ENCODE results near the gene APBA2.

APBA2 gene

DNA sequence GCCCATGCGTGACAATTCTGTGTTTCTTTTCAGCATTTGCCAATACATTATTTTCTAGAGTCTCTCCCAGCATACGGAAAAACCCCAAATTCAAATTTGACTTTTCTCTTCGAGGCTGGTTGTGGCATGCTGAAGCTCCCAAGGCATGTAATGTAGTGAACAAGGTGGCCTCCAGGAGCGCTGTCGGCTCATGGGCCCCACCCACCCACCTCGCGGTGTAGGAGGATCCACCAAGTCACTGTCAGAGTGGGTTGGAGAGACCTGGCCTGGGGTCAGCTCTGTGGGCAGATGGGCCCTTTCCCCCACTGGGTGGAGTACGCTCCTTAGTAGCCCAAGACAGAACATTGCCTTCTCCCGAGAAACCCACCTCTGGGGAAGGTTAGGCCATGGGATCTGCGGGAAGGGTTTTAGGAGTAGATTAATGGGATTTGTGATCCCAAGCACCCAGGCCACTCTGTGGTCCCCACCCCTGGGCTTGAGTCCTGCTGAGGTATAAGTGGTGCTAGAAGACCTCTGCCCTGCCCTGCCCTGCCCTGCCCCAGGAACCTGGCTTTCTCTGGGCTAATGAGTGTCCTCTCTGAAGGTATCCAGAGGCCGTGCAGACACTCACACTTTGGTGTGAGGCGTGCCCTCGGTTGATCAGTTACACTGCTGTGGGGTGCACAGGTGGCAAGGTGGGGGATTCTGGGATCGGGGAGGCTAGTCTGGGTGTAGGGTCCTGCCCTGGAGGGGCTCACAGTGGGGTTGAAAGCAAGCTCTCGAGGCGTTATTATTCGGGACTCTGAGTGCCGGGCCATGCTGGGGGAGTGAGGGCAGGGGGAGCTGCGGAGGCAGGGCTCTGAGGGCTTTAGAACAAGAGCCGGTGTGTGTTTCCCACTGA, 97.9 kb downstream of the APBA2 start:
- peak; percentile 30 for DNase-seq (ENCODE audit: low read depth, low spot score)

DNA sequence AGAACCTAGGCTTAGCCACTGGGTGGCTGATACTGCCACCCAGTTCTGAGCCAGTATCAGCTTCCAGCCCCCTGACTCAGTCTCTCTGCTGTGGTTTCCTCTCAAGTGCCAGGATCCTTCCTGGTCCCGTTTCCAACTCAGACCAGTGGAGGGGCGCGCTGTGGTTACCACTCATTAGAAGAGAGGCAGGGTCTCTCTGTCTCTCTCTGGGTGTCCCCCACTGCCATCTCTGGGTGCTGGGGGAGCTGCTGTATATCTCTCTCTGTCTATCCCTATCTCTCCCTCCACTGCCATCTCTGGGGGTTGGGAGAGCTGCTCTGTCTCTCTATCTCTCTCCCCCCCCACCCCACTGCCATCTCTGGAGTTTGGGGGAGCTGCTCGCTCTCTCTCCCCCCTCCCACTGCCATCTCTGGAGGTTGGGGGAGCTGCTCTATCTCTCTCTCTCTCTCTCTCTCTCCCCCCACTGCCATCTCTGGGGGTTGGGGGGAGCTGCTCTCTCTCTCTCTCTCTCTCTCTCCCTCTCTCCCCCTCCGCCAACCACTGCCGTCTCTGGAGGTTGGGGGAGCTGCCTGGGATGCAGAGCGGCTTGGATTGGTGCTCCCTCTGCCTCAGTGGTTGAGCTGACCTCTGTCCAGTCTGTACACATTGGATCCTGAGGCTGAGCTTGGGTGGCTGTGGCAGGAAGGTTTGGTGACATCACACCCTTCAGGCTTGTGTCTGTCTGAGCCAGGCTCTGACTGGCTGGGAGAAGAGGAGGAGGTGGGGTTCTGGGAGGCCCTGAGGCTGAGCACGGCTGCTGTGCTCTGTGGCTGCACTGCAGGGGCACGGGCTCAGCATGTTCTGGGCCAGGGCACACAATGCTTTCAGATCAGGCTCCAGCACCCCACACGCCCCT, 98.9 kb downstream of the APBA2 start:
- DNase-seq (ENCODE audit: low read depth, low spot score), result peak; percentile 84

DNA sequence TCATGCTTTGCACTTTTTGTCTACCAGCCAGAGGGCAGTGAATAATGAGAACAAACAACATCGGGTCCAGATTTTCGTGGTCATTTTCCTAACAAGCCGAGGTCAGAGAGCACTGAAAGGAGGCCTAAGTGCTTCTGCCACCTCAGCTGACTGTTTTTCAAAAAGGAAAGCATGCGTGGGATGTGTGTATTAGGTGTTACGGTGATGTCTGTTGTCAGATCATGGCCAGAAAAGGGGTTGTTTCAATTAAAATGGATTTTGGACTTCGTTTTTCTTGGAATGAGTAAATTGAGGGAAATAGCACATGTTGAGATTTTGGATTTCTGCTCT, 99.5 kb downstream of the APBA2 start:
- no peak for DNase-seq (ENCODE audit: low read depth, low spot score)

DNA sequence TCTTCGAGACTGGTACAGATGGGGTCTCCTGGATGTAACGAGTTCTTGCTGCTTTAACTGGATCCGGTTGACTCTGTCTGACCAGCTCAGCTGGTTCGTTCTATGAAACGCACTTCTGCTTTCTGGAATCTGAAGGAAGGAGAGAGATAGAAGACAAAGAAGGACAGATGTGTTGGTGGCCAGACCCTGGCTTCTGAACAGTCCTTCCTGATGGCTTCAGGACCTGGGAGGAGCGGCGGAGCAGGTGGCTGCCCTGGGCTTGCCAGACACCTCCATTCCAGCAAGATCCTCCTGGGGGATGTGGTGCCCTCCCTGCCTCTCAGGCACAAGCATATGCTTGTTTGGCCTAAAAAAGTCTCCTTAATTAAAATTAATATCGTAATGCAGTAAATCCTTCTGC, 99.9 kb downstream of the APBA2 start:
- DNase-seq (ENCODE audit: low read depth, low spot score), result no peak

DNA sequence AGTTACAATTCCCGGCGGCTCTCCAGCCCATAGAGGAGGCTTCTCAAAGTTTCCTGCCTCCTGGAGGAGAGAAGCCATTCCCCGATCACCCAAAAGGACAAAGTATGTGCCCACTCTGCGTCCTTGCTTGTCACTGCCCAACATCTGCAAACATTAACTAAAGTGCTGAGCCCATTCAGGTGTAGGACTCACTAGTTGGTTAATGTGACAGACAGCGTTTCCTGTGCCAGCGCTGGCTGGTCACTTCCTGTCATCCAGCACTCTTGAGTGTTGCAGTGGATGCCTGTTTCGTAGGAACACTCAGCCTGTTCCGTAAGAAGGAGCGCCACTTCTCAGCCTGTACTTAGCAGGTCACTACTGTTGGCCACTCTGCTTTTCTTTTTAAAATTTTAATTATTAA, 100.3 kb downstream of the APBA2 start:
- no peak for DNase-seq (ENCODE audit: low read depth, low spot score)

DNA sequence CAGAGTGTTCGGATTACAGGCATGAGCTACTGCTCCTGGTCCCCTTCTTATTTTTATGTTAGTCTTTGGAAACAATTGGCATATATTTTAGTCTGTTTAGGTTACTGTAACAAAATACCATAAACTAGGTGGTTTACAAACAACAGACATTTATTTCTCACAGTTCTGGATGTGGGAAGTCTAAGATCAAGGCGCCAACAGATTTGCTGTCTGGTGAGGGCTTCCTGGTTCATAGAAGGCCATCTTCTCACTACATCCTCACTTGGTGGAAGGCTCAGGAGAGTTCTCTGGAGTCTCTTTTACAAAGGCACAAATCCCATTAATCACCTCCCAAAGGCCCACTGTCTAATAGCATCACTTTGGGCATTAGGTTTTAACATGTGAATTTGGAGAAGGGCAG, 101.0 kb downstream of the APBA2 start:
- DNase-seq (ENCODE audit: low read depth, low spot score), result no peak

DNA sequence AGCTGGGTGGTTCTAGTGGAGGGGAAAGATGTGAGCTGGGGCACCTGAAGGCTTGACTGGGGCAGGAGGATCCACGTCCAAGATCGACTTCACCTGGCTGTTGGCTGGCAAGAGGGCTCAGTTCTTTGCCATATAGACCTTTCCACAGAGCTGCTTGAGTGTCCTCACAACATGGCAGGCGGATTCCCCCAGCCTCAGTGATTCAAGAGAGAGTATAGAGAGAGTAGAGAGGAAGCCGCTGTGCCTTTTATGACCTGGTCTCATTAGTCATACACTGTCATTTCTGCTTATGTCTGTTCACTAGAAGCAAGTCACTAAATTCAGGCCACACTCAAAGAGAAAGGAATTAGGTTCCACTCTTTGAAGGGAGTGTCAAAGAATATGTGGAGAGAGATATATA, 101.6 kb downstream of the APBA2 start:
- DNase-seq (ENCODE audit: low read depth, low spot score), result no peak

DNA sequence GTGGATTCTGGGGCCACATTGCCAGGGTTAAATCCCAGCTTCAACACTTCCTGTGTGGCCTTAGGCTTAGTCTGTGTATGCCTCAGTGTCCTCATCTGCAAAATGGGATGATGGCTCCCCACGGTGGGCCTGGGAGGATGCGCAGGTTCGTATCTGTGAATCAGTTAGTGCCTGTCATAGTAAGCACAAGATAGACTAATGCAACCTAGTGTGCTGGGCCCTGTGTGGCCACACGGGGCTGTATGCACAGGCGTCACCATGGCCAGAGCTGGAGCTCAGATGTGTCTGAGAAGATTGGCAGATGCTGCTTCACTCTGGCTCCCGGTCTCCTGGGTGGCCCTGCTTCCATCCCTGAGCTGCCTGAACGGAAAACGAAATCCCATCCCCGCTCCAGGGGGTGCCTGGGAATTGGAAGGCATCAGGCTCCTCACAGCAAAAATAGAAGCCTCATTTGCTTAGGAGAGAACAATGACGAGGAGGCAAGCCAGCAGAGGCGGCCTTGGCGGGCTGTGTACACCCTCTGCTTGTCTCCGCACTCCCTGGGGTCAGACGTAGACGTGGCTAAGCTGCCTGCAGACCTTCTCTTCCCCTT, 103.6 kb downstream of the APBA2 start:
- peak; percentile 71 for DNase-seq (ENCODE audit: low read depth, low spot score)

DNA sequence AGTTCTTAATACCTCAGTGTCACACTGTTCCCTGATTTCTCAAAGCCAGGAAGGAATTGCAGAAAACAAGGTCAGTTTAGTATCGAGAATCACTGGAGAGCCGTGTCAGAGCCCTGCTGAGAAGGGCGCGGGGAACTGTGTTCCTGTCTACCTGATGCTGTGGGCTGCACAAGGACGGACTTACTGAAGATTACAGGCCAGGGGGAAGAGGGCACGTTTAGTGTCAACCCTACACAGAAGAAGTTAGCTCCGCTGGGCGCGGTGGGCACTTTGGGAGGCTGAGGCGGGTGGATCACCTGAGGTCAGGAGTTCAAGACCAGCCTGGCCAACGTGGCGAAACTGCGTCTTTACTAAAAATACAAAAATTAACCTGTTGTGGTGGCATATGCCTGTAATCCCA, 104.1 kb downstream of the APBA2 start:
- DNase-seq (ENCODE audit: low read depth, low spot score), result no peak

DNA sequence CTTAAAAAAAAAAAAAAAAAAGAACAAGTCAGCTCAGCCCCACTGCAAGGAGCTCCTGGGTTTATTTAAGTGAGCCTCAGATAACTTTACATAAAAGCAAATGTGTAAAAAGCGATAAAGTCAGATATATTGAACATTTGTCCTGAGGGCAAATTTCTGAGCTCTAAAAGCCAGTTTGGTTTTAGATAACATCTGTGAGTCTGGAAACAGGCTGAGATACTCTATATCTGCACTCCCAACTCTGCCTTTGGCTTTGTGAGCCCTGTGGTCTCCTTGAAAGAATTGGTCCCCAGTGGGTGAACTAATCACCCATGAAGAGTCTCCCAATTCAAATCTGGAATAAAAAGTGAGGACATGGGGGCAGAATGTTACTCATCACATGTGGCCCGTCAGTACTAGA, 104.6 kb downstream of the APBA2 start:
- no peak for DNase-seq (ENCODE audit: low read depth, low spot score)

DNA sequence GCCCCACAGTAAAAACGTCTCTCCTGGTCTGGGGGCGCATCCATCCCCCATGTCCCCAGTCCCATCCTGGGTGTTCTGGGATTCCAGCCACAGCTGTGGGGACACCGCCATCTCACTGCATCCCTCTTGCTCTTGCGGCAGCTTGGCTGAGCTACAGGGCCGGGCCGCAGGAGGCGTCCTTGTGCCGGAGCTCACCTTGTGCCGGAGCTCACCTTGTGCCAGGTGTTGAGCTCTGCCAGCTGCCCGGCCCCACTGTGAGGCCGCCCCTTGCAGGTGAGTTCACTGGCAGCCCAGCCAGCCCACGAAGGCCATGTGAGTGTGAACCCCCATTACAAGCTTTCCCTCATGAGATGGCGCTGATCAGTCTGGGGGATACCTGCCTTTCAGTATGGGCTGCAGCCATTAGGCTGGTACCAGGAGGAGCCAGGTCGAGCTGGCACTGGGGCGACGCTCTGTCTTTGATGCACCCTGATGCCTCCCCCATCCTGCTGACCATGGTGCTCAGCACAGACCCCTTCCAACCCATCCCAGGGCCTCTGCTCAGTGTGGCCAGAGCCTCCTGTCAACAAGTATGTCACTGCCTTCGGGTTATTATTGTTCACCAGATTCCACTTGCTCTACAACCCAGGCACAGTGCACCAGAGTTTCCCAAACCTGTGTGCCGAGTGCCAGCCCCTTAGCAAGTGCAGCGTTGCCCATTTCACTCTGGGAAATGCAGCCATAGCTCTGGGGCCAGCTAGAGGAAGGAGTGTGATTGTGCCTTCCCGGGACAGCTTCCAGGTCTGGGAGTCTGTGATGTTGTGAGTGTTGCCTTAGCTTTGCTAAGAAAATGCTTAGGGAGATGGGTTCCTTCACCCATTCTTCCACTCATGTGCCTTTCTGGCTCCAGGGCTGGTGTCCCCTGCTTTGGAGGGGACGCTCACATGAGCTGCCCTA, 105.7 kb downstream of the APBA2 start:
- DNase-seq (ENCODE audit: low read depth, low spot score), result no peak

DNA sequence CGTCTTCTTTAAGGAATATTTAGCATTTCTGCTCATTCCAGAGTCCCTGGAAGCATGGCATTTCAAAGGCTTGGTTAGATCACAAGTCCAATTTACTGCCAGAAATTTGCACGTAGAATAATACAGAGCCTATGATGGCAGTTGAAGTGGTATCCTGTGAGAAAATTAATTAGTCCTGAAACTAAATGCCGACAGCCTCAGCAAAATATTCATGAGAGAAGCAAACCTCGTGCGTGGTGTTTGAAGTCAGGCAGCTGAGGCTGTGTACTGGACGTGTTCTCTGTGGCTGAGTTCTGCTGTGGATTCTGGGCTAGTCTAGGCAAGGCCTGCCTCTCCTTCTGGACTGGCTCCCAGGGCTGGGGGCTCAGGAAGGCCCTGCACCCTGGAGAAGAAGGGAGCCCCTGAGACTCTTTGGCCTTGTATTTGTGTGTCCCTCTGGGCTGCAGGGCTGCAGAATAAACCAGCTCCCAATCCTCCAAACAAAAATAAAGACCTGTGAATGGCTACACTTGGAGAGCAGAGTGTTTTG, 106.6 kb downstream of the APBA2 start:
- no peak for DNase-seq (ENCODE audit: low read depth, low spot score)

DNA sequence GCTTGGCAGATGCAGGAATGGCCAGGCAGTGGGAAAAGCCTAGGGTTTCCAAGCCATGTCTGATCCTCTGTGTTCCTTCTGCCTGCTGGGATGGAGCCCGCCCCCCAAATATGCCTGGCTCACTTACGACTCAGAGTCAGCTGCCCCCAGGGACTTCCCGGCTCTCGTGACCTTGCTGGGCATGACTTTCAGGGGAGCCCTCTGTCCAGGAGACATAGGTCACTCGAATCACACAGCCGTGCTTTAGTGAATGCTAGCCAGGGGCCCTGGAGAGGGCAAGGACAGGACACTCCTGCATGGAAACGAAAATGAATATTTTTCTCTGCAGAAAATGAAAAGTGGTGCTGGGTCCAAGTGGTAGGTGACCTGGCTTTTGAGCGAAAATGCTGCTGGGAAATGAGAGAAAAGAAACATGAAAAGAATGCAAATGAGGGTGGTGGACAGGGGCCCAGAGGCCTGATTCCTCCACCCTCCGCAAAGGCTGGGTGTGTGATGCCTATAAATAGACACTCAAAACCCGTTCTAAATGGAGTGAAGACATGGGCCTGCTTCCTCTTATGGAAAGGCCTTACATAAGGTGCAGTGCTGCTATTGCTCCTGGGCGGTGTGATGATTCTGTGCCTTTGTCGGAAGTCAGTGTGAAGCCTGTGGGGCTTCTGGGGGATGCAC, 107.4 kb downstream of the APBA2 start:
- no peak for DNase-seq (ENCODE audit: low read depth, low spot score)

DNA sequence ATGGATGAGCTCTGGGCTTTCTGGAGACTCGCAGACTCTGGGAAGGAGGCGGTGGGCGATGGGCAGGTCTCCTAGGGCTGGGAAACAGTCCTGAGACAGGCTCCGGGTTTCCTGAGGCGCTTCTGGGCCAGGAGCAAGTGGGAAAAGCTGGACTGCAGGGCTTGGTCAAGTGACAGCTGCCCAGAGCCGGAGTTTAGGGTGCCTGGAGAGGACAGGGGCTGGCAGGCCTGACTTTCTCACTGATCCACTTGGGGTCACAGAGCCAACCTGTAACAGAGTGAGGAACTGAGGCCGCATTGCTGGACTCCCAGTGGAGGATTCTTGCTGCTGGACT, 107.9 kb downstream of the APBA2 start:
- DNase-seq (ENCODE audit: low read depth, low spot score), result no peak

DNA sequence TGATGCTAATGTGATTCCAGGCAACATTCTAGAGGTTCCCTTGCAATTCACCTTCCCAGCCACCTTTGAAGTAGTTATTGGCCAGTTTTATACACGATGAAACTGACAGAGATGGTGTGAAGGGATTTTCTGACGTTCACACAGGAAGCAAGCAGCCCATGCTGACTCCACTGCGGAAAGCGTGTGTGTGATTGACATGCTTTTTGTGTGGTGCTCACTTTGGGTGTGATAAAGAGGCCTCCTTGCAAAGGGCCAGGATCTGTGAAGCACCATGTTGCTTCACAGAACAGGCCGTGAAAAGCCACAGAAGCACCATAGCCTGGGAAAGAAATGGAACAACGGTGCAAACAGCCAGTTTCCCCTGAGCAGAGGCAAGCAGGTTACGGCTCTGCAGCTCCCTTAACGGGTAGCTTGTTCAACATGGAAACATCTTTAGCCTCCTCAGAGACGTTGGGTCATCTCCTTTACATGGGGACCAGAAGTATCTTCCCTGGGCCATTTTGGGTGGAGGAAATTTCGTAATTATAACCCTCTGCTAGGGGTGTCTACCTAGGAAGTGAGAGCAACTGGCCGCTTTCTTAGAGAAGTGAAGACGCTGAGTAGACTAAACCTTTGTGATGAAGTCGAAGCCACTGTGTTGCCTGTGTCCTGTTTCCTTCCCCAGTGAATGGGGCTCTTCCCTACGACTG, 108.5 kb downstream of the APBA2 start:
- no peak for DNase-seq (ENCODE audit: low read depth, low spot score)

DNA sequence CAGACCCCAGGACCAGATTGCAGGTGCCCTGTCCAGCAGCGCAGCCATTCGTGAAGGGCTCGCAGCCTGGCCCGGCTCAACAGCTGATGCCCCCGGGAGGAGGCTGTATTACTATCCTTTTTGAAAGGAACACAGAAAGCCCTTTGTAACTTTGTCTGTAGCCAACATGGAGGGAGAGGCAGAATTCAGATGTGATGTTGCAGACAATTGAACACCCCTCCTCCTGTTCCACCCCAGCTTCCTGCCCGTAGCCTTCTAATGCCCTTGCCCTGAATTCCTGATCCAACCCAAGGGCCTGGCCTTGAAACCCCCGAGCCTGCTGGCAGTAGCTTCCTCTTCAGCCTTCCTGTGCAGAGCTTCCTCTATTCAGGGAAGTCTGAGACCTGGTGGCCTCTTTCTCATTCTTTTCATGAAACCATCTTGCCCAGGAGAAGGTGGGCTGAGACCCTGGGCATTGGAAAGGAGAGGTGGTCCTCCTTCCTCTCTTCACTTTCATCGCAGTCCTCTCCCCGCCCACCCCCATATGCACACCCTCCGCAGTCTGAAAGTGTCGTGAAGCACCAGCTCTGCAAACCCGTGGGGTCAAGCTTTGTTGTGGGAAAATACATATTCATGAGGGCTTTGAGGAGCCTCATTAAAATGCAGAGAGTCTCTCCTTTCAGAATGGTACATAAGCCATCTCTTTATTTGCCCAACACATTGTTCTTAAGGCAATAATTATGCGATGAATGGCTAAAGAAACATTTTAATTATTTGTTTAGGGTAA, 109.2 kb downstream of the APBA2 start:
- no peak for DNase-seq (ENCODE audit: low read depth, low spot score)

DNA sequence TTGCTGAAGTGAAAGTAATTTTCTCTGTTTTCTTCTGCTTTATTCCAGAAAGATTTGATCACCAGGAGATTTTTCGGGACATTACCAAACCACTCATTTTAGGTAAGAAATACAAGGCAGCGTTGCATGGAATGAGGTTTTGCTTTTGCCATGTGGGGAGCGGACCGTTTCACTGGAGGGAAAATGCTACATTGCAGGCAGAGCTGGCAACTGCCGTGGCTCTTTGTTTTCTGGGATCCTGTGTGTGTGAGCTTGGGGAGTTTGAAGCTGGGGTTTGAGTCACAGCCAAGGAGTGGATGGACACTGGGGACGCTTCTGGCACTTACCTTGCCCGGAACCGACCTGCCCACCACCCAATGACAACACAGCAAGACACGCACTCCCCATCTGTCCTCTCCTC, 109.9 kb downstream of the APBA2 start:
- DNase-seq (ENCODE audit: low read depth, low spot score), result no peak

DNA sequence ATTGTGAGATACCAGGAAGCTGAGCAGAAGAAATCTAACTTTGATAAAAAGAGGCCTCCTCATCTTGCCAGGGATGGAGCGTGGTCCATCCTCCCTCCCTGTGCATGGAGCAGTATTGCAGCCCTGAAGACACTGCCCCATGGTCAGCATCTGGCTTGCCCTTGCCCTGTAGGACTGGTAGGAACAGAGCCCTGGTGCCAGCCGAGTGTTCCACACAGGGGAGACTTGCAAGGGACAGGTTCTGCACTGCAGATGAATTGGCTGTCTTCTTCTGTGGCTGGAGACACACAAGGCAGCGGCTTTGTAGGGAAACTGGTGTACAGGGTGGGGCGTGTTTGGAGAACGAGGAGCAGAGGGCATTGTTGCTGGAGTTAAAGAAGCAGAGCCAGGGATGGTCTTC, 110.5 kb downstream of the APBA2 start:
- no peak for DNase-seq (ENCODE audit: low read depth, low spot score)

DNA sequence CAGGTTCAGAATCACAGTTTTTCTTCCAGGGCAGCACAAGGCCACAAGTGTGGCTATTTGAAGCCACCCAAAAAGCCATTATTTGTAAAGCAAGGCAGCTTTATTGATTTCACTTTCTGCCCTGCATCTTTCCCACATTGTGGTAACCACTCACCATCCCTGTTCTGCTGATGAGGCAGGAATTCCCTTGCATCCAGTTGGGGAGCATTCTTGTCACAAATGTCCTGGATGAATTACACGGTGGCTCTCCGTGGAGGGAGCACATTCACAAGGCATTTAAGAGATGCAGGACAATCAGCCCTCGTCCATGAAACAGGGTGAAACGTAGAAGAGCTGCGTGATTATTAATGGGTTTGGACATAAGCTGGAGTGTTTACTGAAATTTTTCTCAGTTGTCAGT, 111.2 kb downstream of the APBA2 start:
- no peak for DNase-seq (ENCODE audit: low read depth, low spot score)
